Esophagus (tissue), 2 donors: ENCODE results near the gene CALN1. TPM values are rescaled to one million over a fixed set of nuclear protein-coding genes. Genes with fewer than 3 reads are reported as not detected.

ENCODE experiments used
- H3K27ac ChIP-seq, 2 donors: one replicate each; pipeline ENCODE4 v1.5.1; 2013; ENCODE audit warnings: low read depth in 2 of 2, mild to moderate bottlenecking in 2 of 2, inconsistent platforms in 1 of 2, low read length in 1 of 2, moderate library complexity in 1 of 2
- H3K27me3 ChIP-seq, 2 donors: one replicate each; pipeline ENCODE4 v1.6.1; 2013; ENCODE audit warnings: low read length in 2 of 2, control low read depth in 1 of 2, mild to moderate bottlenecking in 1 of 2; ENCODE audit not compliant: insufficient read depth in 2 of 2, control insufficient read depth in 1 of 2
- H3K36me3 ChIP-seq, 2 donors: one replicate each; pipeline ENCODE4 v1.6.1; 2013; ENCODE audit warnings: low read length in 1 of 2; ENCODE audit not compliant: control insufficient read depth in 2 of 2, insufficient read depth in 2 of 2
- H3K4me1 ChIP-seq, 2 donors: one replicate each; pipeline ENCODE4 v1.6.1; 2013; ENCODE audit warnings: low read length in 1 of 2; ENCODE audit not compliant: control insufficient read depth in 2 of 2, insufficient read depth in 2 of 2
- H3K4me3 ChIP-seq, 2 donors: one replicate each; pipeline ENCODE4 v1.5.1; 2013; ENCODE audit warnings: low read length in 2 of 2, mild to moderate bottlenecking in 2 of 2, low read depth in 1 of 2, moderate library complexity in 1 of 2
- H3K9me3 ChIP-seq, 2 donors: one replicate each; pipeline ENCODE4 v1.6.1; 2013; ENCODE audit warnings: mild to moderate bottlenecking in 2 of 2, low read depth in 1 of 2, low read length in 1 of 2, moderate library complexity in 1 of 2; ENCODE audit not compliant: control insufficient read depth in 2 of 2, insufficient read depth in 1 of 2
- WGBS, 2 donors: extraction: QIAGEN DNeasy Blood & Tissue Kit; methylation state at CpG; one replicate each; pipeline ENCODE4 v1.1.7; 2013; 5-methylcytosine and 5-hydroxymethylcytosine counted together
- polyA plus RNA-seq, 2 donors: library from polyadenylated mRNA; stranded (reverse); fragments of 200-250 nt; gene quantifications; one replicate each; pipeline ENCODE4 v1.2.3, GENCODE V29; 2013
- donor health status: healthy with polysubstance abuse.
- donor health status: Bipolar disorder and iron deficiency.

CALN1 gene
- polyA plus RNA-seq, 2 donors = 0.01 to 0.12 TPM

- no peaks in the 10 kb centered on the region for H3K27me3 ChIP-seq
- no peak overlapping the region for H3K27ac ChIP-seq
- H3K36me3 ChIP-seq = no peaks in the 10 kb centered on the region
- no peaks in the 10 kb centered on the region for H3K4me1 ChIP-seq
- WGBS, 2 donors = 81 to 83% methylated on average over 3 of the region's 3 CpGs
- peaks cover 2 to 7% of the 10 kb centered on the region in 2 donors for H3K9me3 ChIP-seq
- no peak overlapping the region for H3K4me3 ChIP-seq
Measured at GRCh38 chr7:71782051-71782450, 630.1 kb downstream of the CALN1 start.

DNA sequence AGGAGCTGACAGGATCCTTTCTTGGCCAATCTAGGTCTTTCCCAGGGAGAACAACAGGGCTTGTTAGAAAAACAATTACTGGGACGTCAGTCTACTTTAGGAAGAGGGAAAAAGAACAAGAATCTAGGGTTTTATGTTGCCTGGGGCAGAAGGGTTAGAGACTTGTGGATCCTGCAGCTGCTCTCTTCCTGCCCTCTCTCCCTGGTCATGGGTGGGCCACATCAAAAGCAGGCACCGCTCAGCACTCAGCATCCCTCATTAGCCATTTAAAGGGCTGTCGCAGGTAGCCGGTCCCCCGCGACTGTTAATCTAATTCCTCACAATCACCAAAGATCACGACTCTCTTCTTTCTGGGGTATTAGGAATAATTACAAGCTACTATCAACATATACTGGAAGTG, 631.9 kb downstream of the CALN1 start:
- WGBS, 2 donors = 46 to 53% methylated on average over 7 of the region's 7 CpGs
- Histone ChIP-seq H3K9me3 (peaks cover 0 to 3% of the 10 kb centered on the region in 2 donors), H3K36me3 (no peaks in the 10 kb centered on the region), H3K27me3 (no peaks in the 10 kb centered on the region), H3K27ac (no peak overlapping the region), H3K4me1 (no peaks in the 10 kb centered on the region), H3K4me3 (no peak overlapping the region)

- 90 to 91% methylated on average over 8 of the region's 8 CpGs for WGBS, 2 donors
- Histone ChIP-seq H3K4me3 (no peak overlapping the region), H3K4me1 (no peaks in the 10 kb centered on the region), H3K27ac (no peak overlapping the region), H3K9me3 (no peaks in the 10 kb centered on the region), H3K27me3 (no peaks in the 10 kb centered on the region), H3K36me3 (no peaks in the 10 kb centered on the region)
Measured at GRCh38 chr7:71777278-71777677, 634.9 kb downstream of the CALN1 start.

DNA sequence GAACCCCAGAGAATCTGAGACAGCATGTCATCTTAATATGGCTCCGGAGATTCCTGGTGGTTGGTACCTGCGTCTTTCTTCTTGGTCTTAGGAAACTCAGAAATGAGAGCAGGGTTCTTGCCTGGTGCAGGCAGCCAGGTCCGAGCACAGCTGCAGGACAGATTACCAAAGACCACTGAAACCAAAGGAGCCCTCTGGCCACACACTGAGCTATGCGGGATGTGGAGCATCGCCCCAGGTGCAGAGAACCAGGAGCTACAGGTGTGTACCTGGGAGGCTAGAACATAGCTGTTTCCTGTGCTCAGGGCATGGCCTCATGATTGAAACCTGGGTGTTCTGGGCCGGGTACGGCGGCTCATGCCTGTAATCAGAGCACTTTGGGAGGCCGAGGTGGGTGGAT, 635.4 kb downstream of the CALN1 start:
- no peaks in the 10 kb centered on the region for H3K36me3 ChIP-seq
- H3K4me1 ChIP-seq = no peaks in the 10 kb centered on the region
- no peaks in the 10 kb centered on the region for H3K9me3 ChIP-seq
- H3K27me3 ChIP-seq = no peaks in the 10 kb centered on the region
- no peak overlapping the region for H3K4me3 ChIP-seq
- 91 to 92% methylated on average over 9 of the region's 9 CpGs for WGBS, 2 donors
- H3K27ac ChIP-seq = no peak overlapping the region

DNA sequence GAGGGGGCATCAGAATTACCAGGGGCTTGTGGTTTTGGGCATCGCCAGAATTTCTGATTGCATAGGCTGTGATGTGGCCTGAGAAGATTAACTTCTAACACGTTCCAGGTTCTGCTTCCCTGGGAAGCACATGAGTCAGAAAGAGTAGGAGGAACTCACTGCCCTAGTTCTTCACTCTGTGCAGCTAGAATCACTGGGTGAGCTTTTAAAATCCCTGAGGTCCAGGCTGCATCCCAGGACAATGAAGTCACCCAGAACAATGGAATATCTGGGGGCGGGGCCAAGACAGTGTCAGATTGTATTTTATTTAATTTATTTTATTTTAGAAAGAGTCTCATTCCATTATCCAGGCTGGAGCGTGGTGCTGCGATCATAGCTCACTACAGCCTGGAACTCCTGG, 636.5 kb downstream of the CALN1 start:
- no peaks in the 10 kb centered on the region for H3K27me3 ChIP-seq
- no peak overlapping the region for H3K4me3 ChIP-seq
- no peak overlapping the region for H3K27ac ChIP-seq
- no peaks in the 10 kb centered on the region for H3K9me3 ChIP-seq
- H3K4me1 ChIP-seq = no peaks in the 10 kb centered on the region
- 78 to 81% methylated on average over 5 of the region's 5 CpGs for WGBS, 2 donors
- H3K36me3 ChIP-seq = no peaks in the 10 kb centered on the region

- Histone ChIP-seq H3K36me3 (no peaks in the 10 kb centered on the region), H3K4me1 (no peaks in the 10 kb centered on the region), H3K27me3 (no peaks in the 10 kb centered on the region), H3K4me3 (no peak overlapping the region), H3K9me3 (no peaks in the 10 kb centered on the region), H3K27ac (no peak overlapping the region)
- WGBS, 2 donors = 58 to 70% methylated on average over 3 of the region's 3 CpGs
Measured at GRCh38 chr7:71772779-71773178, 639.4 kb downstream of the CALN1 start.

DNA sequence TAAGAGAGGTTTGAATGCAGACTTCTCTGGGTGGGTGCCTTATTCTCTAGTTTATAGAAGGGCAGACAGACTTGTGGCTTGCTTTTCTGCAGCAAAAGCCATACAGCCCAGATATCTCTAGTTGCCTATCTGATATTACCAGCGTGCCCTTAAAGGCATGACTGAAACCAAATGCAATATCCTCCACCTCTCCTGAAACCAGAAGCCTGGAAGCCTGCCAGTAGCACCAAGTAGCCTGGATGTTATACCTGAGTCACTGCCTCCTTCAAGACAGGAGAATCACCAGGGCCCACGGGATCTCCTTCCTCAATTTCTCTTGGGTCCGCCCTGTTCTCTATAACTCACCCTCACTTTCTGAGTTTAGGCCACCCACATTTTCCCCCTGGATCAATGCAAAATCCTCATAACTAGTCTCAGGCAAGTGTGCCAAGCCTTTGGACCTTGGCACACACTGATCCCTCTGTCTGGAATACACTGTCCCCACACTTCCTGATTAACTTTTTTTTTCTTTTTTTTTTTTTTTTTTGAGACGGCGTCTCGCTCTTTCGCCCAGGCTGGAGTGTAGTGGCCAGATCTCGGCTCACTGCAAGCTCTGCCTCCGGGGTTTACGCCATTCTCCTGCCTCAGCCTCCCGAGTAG, 641.8 kb downstream of the CALN1 start:
- Histone ChIP-seq H3K27ac (no peak overlapping the region), H3K4me3 (no peak overlapping the region), H3K9me3 (no peaks in the 10 kb centered on the region), H3K27me3 (no peaks in the 10 kb centered on the region), H3K4me1 (no peaks in the 10 kb centered on the region), H3K36me3 (no peaks in the 10 kb centered on the region)
- WGBS, 2 donors = 84 to 91% methylated on average over 11 of the region's 11 CpGs

- Histone ChIP-seq H3K4me1 (no peaks in the 10 kb centered on the region), H3K36me3 (no peaks in the 10 kb centered on the region), H3K27me3 (no peaks in the 10 kb centered on the region), H3K27ac (no peak overlapping the region), H3K9me3 (no peaks in the 10 kb centered on the region), H3K4me3 (no peak overlapping the region)
- WGBS, 2 donors = 91% methylated on average over 4 of the region's 4 CpGs
Measured at GRCh38 chr7:71769326-71769725, 642.8 kb downstream of the CALN1 start.

GRCh38 chr7:71768450-71768849, 643.7 kb downstream of the CALN1 start:
- no peaks in the 10 kb centered on the region for H3K27me3 ChIP-seq
- 54 to 73% methylated on average over 2 of the region's 2 CpGs for WGBS, 2 donors
- no peaks in the 10 kb centered on the region for H3K9me3 ChIP-seq

DNA sequence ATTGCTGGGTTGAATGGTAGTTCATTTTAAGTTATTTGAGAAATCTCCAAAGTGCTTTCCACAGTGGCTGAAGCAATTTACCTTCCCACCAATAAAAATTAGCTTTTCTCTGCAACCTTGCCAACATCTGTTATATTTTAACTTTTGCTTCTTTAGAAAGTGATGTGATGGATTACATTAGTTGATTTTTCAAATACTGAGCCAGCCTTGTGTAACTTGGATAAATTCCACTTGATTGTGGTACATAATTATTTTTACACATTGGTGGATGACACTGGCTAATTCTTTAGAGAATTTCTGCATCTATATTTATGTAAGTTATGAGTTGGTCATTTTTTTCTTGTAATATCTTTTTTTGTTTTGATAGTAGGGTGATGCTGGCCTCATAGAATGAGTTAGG, 646.1 kb downstream of the CALN1 start:
- H3K4me3 ChIP-seq = no peak overlapping the region
- H3K9me3 ChIP-seq = peaks cover 3% of the 10 kb centered on the region in 2 donors
- no peaks in the 10 kb centered on the region for H3K27me3 ChIP-seq
- no peaks in the 10 kb centered on the region for H3K36me3 ChIP-seq
- no peak overlapping the region for H3K27ac ChIP-seq
- H3K4me1 ChIP-seq = no peaks in the 10 kb centered on the region

More at GRCh38 chr7:71768450-71768849, 643.7 kb downstream of the CALN1 start:
- Histone ChIP-seq H3K36me3 (no peaks in the 10 kb centered on the region), H3K27ac (no peak overlapping the region), H3K4me1 (no peaks in the 10 kb centered on the region), H3K4me3 (no peak overlapping the region)
